Neutrophil (primary cell): ENCODE results near the gene ANO2.

Experiments
- H3K27ac ChIP-seq: fragments of 200-600 bp; sonication (generic); 2 replicates; pipeline ENCODE4 v1.5.1; 2016; ENCODE audit warnings: mild to moderate bottlenecking, moderate library complexity
- H3K27me3 ChIP-seq: fragments of 200-600 bp; sonication (generic); 2 replicates; pipeline ENCODE4 v1.6.0; 2016; ENCODE audit warnings: mild to moderate bottlenecking
- H3K36me3 ChIP-seq: fragments of 200-600 bp; sonication (generic); 2 replicates; pipeline ENCODE4 v1.5.1; 2017
- H3K4me1 ChIP-seq, 2 experiments: fragments of 200-600 bp in 1 of 2; sonication (generic) in 1 of 2; 1 replicate in 1 of 2; 2 replicates in 1 of 2; pipeline versions ENCODE4 v1.5.1 to v1.6.1; 2013 to 2016; ENCODE audit warnings: low read depth in 1 of 2, low read length in 1 of 2, mild to moderate bottlenecking in 1 of 2, moderate library complexity in 1 of 2; ENCODE audit not compliant: control insufficient read depth in 1 of 2, insufficient read depth in 1 of 2
- H3K4me3 ChIP-seq, 2 experiments: fragments of 200-600 bp in 1 of 2; sonication (generic) in 1 of 2; 1 replicate in 1 of 2; 2 replicates in 1 of 2; pipeline ENCODE4 v1.5.1; 2013 to 2016; ENCODE audit warnings: low read depth in 1 of 2, low read length in 1 of 2, mild to moderate bottlenecking in 1 of 2, moderate library complexity in 1 of 2
- H3K9me3 ChIP-seq: fragments of 200-600 bp; sonication (generic); 2 replicates; pipeline ENCODE4 v1.5.1; 2016
- TF ChIP-seq, protein P1 (sequence below): fragments of 200-600 bp; sonication (generic); IDR thresholded peaks from 2 replicates; pipeline ENCODE4 v1.5.1; 2016; ENCODE audit warnings: antibody characterized with exemption

The ANO2 gene

DNA sequence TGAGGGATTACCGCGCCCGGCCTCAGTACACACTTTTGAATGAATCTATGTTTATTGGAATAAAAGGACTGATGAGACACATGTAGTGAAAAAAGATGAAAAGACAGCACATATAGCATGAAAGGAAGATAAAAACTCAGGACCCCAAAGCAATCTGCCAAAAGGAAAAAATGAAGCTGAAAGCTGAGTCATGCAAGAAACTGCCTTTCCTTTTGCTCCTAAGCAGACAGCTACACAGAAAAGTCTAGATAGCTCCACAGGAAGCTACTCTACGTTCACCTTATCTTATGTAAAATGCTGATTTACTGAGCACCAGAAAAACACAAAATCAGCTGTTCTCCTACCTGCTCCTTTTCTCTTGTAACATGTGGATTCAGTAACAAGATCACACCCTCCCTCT, 384.8 kb downstream of the ANO2 start:
- H3K9me3 ChIP-seq, result no peaks in the 10 kb centered on the region
- no peaks in the 10 kb centered on the region for H3K36me3 ChIP-seq
- H3K4me3 ChIP-seq, result no peak overlapping the region
- H3K27me3 ChIP-seq, result no peaks in the 10 kb centered on the region
- no peak overlapping the region for H3K27ac ChIP-seq
- H3K4me1 ChIP-seq, result no peaks in the 10 kb centered on the region
- TF ChIP-seq, protein P1, sequence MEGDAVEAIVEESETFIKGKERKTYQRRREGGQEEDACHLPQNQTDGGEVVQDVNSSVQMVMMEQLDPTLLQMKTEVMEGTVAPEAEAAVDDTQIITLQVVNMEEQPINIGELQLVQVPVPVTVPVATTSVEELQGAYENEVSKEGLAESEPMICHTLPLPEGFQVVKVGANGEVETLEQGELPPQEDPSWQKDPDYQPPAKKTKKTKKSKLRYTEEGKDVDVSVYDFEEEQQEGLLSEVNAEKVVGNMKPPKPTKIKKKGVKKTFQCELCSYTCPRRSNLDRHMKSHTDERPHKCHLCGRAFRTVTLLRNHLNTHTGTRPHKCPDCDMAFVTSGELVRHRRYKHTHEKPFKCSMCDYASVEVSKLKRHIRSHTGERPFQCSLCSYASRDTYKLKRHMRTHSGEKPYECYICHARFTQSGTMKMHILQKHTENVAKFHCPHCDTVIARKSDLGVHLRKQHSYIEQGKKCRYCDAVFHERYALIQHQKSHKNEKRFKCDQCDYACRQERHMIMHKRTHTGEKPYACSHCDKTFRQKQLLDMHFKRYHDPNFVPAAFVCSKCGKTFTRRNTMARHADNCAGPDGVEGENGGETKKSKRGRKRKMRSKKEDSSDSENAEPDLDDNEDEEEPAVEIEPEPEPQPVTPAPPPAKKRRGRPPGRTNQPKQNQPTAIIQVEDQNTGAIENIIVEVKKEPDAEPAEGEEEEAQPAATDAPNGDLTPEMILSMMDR, result no peak

DNA sequence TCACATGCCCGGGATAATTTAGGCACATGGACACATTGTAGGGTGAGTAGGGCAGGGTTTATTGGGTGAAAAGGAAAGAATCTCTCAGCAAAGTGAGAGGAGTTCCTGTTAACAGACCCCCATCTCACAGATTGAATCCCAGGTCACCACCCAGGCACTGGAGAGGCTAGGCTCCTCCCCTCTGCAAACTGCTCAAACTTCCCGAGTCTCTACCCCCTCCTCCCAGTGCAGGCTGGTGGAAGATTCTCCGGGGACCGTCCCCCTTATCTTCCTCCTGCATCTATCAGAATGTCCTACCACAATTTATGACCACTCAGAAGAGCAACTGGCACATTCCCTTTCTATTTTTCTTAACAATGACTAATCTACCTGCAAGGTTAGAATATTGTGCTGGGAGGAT, 387.2 kb downstream of the ANO2 start:
- Histone ChIP-seq H3K27ac (no peak overlapping the region), H3K4me1 (no peaks in the 10 kb centered on the region), H3K27me3 (no peaks in the 10 kb centered on the region), H3K36me3 (no peaks in the 10 kb centered on the region), H3K4me3 (no peak overlapping the region), H3K9me3 (no peaks in the 10 kb centered on the region)
- TF ChIP-seq, protein P1, result no peak

DNA sequence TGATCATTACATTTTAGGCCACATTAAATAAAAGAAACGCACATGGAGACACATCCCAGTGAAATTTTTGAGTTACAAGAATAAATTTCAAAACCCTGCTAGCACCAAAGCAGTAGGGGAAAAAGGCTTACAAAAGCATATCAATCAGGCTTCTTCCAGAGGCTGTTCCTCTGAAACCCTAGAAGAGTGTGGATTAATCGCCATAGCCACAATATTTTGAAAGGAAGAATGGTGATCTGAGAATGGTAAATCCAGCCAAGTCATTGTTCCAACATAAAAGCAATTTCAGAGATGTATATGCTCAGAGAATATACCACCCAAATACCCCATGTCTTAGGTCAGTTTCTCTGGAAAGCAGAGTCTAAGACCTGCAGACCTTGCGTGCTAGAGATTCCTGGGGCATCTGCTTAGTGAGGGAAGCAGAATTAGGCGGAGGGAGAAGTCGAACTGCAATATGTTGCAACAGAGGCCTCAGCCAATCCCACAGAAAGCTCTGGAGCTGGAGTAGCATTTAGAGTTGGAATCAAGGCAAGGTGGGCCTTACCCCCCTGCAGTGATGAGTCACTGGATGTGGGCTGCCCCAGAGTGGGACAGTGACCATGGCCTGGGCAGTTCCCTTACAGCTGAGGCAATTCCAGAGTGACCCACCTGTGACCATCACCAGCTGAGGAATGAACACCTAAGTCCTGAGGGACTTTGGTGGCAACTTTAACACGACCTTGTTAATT, 387.9 kb downstream of the ANO2 start:
- H3K27me3 ChIP-seq, result no peaks in the 10 kb centered on the region
- TF ChIP-seq, protein P1, result no peak

DNA sequence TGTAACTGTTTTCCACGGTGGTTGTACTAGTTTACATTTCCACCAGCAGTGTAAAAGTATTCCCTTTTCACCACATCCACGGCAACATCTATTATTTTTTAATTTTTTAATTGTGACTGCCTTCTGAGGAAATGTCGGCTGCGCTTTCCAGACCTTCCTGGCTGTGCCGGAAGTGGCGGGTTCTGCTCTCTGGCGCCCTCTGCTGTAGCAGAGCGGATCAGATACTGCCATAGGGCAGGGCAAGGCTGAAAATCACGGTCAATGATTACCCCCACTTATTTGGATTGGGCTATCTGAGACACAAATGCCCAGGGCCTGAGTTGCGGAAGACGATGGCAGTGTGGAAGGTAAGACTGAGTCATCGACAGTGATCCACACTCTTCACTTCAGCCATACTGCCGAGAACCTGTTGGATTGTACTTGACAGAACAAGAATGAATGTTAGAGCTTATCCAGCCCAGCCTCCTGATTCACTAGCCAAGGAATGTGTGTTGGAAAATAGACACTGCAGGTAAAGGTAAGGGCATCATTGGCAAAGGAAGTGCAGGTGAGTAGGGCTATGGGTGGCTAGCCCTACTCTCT, 388.9 kb downstream of the ANO2 start:
- no peaks in the 10 kb centered on the region for H3K36me3 ChIP-seq
- H3K27ac ChIP-seq, result no peak overlapping the region
- no peaks in the 10 kb centered on the region for H3K27me3 ChIP-seq

More for the DNA sequence above, 387.9 kb downstream of the ANO2 start:
- Histone ChIP-seq H3K9me3 (no peaks in the 10 kb centered on the region), H3K27ac (no peak overlapping the region), H3K4me1 (no peaks in the 10 kb centered on the region), H3K36me3 (no peaks in the 10 kb centered on the region), H3K4me3 (no peak overlapping the region)

DNA sequence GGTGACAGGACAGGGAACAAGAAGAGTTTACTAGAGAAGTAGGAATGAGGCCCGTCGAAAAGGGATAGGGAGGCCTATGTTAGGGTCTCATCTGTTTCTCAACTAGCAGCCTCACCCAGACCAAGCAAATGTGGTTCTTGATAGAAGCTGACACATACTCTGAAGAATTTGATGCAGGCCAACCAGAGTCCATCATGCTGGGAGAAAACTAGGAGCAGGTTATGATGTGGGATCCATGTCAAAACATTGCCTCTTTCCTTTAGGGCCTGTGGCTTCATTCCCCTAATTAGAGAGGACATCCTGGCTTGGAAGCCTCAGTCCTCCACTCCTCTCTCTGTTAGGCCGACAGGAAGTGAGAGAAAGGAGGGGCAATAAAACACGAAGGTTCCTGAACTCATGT, 390.3 kb downstream of the ANO2 start:
- TF ChIP-seq, protein P1, result no peak
- H3K27ac ChIP-seq, result no peak overlapping the region
- no peaks in the 10 kb centered on the region for H3K36me3 ChIP-seq
- no peaks in the 10 kb centered on the region for H3K9me3 ChIP-seq
- no peaks in the 10 kb centered on the region for H3K4me1 ChIP-seq
- no peaks in the 10 kb centered on the region for H3K27me3 ChIP-seq
- no peak overlapping the region for H3K4me3 ChIP-seq

More for the DNA sequence above, 388.9 kb downstream of the ANO2 start:
- Histone ChIP-seq H3K4me3 (no peak overlapping the region), H3K4me1 (no peaks in the 10 kb centered on the region), H3K9me3 (no peaks in the 10 kb centered on the region)
- TF ChIP-seq, protein P1, result no peak
